Measurements from ENCODE around the gene NDUFB8. TPM values are rescaled to one million over a fixed set of nuclear protein-coding genes. Genes with fewer than 3 reads are reported as not detected.

The NDUFB8 gene
- total and polyA plus RNA-seq, 2 experiments from 2014 or later = 296 to 748 TPM

DNA sequence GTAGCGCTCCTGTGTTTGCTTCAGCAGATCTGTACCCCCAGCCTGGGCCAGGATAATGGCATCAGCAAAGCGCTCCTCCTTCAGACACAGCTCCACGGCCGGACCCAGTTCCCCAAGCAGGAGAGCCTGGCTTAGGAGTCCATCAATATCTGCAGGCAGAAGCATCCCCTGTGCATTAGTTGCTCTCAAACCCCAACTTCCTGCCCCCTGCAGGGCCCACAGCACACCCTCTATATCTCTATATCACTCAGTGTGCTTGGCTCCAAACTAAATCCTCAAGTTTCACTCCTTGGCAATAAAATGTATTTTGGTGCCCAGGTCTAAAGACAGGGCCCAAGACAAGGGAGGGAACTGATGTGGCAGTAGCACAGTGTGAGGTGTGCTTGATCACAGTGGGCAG is 31.6 kb downstream of the NDUFB8 start:
- Histone ChIP-seq H3K4me1 (ENCODE audit: low read depth) (no peaks in the 10 kb centered on the region), H3K4me3 (no peak overlapping the region), H3K9me3 (ENCODE audit: low read depth) (no peaks in the 10 kb centered on the region), H3K27me3 (no peaks in the 10 kb centered on the region), H3K36me3 (peaks cover 29% of the 10 kb centered on the region), H3K27ac (no peak overlapping the region)
- DNase-seq (ENCODE audit: low read depth in 1 of 2, low spot score in 1 of 2) = no peak
- no peak for TF ChIP-seq CTCF (IDR thresholded peaks at IDR 0.05; ENCODE audit: low read depth, low read length)

DNA sequence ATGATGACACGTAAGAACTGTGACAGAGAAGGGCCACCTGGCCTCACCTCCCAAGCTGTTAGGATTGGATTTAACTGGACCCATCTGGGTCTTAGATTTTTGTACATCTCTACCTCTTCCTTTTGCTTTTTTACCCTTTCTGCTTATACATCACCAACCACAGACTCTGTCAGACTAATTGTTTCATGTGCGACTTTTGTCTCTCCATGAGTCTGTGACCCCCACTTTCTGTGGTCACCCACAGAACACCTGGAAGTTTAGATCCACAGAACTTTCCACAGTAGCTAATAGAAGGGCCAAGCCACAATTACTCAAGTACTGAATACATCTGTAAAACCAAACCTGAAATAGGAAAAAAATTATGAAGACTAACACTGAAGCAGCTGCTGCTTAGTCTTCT is 33.1 kb downstream of the NDUFB8 start:
- TF ChIP-seq CTCF (IDR thresholded peaks at IDR 0.05; ENCODE audit: low read depth, low read length) = no peak
- no peaks in the 10 kb centered on the region for H3K4me1 ChIP-seq (ENCODE audit: low read depth)
- no peak overlapping the region for H3K4me3 ChIP-seq
- no peak overlapping the region for H3K27ac ChIP-seq
- H3K27me3 ChIP-seq = no peaks in the 10 kb centered on the region
- H3K36me3 ChIP-seq = peaks cover 23% of the 10 kb centered on the region
- H3K9me3 ChIP-seq (ENCODE audit: low read depth) = no peaks in the 10 kb centered on the region
- no peak for DNase-seq (ENCODE audit: low read depth in 1 of 2, low spot score in 1 of 2)

- no peak for TF ChIP-seq CTCF (IDR thresholded peaks at IDR 0.05; ENCODE audit: low read depth, low read length)
- H3K27me3 ChIP-seq = peaks cover 30% of the 10 kb centered on the region
- H3K4me1 ChIP-seq (ENCODE audit: low read depth) = no peaks in the 10 kb centered on the region
- no peaks in the 10 kb centered on the region for H3K9me3 ChIP-seq (ENCODE audit: low read depth)
- no peak overlapping the region for H3K4me3 ChIP-seq
- H3K27ac ChIP-seq = no peak overlapping the region
- DNase-seq (ENCODE audit: low read depth in 1 of 2, low spot score in 1 of 2) = no peak
- peaks cover 16% of the 10 kb centered on the region for H3K36me3 ChIP-seq
These were observed 39.1 kb downstream of the NDUFB8 start for GRCh38 chr10:100490531-100490930.

GRCh38 chr10:100489396-100489795 is 40.3 kb downstream of the NDUFB8 start:
- H3K27me3 ChIP-seq = peaks cover 41% of the 10 kb centered on the region
- TF ChIP-seq CTCF (IDR thresholded peaks at IDR 0.05; ENCODE audit: low read depth, low read length) = no peak

DNA sequence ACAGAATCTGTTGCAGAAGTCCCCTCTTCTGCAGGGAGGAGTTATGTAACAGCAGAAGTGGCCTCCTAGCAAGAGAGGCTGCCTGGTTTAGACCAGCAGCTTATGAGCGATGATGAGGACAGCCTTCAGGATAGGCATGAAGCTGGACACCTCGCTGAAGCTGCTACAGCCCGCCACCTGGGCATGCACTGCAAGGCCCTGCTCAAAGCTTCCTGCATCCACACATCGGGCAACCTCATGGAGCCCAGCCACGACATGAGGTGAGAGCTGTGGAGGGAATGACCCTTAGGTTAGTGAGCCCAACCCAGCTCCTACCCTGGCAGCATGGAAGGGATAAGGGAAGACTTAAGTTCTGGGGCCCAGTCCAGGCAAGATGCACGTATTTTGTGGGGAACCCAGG is 42.1 kb downstream of the NDUFB8 start:
- Histone ChIP-seq H3K4me3 (no peak overlapping the region), H3K27ac (no peak overlapping the region), H3K36me3 (peaks cover 15% of the 10 kb centered on the region), H3K27me3 (peaks cover 60% of the 10 kb centered on the region), H3K4me1 (ENCODE audit: low read depth) (no peaks in the 10 kb centered on the region), H3K9me3 (ENCODE audit: low read depth) (no peaks in the 10 kb centered on the region)
- TF ChIP-seq CTCF (IDR thresholded peaks at IDR 0.05; ENCODE audit: low read depth, low read length) = no peak
- no peak for DNase-seq (ENCODE audit: low read depth in 1 of 2, low spot score in 1 of 2)

More at GRCh38 chr10:100489396-100489795, 40.3 kb downstream of the NDUFB8 start:
- Histone ChIP-seq H3K36me3 (peaks cover 15% of the 10 kb centered on the region), H3K4me1 (ENCODE audit: low read depth) (no peaks in the 10 kb centered on the region), H3K4me3 (no peak overlapping the region), H3K27ac (no peak overlapping the region), H3K9me3 (ENCODE audit: low read depth) (no peaks in the 10 kb centered on the region)
- no peak for DNase-seq (ENCODE audit: low read depth in 1 of 2, low spot score in 1 of 2)
